Measurements from ENCODE around the gene DDC.

Gene DDC

DNA sequence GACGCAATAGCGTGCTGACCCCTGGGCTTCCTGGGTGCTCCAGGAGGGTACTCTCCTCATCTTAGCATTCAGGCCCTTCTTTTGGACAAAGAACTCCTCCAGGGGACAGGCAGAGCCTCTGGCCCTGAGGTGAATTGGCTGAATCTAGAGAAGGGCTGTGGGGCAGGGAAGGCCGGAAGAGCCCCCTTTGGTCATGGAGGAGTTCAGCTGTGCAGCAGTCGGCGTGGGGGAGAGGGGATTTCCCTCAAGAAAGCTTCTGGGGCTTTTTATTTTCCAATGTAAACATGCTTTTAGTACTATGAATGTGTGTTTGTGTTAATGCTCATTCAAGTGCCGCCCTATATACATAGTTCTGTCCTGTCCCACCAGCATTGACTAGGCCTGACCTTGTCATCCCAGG lies 153.9 kb downstream of the DDC start:
- TF ChIP-seq EP300 (IDR thresholded peaks at IDR 0.05; ENCODE audit: borderline replicate concordance) (no peak), ZBTB7A (IDR thresholded peaks at IDR 0.05; ENCODE audit: low read depth) (no peak), CEBPB (IDR thresholded peaks at IDR 0.05) (no peak), CREB1 (IDR thresholded peaks at IDR 0.05; ENCODE audit: low read depth) (no peak), TEAD4 (IDR thresholded peaks at IDR 0.05) (no peak), RAD21 (IDR thresholded peaks at IDR 0.05; ENCODE audit: low read depth) (no peak), TCF12 (IDR thresholded peaks at IDR 0.05; ENCODE audit: low read depth) (no peak)
- TF ChIP-seq, protein P1, sequence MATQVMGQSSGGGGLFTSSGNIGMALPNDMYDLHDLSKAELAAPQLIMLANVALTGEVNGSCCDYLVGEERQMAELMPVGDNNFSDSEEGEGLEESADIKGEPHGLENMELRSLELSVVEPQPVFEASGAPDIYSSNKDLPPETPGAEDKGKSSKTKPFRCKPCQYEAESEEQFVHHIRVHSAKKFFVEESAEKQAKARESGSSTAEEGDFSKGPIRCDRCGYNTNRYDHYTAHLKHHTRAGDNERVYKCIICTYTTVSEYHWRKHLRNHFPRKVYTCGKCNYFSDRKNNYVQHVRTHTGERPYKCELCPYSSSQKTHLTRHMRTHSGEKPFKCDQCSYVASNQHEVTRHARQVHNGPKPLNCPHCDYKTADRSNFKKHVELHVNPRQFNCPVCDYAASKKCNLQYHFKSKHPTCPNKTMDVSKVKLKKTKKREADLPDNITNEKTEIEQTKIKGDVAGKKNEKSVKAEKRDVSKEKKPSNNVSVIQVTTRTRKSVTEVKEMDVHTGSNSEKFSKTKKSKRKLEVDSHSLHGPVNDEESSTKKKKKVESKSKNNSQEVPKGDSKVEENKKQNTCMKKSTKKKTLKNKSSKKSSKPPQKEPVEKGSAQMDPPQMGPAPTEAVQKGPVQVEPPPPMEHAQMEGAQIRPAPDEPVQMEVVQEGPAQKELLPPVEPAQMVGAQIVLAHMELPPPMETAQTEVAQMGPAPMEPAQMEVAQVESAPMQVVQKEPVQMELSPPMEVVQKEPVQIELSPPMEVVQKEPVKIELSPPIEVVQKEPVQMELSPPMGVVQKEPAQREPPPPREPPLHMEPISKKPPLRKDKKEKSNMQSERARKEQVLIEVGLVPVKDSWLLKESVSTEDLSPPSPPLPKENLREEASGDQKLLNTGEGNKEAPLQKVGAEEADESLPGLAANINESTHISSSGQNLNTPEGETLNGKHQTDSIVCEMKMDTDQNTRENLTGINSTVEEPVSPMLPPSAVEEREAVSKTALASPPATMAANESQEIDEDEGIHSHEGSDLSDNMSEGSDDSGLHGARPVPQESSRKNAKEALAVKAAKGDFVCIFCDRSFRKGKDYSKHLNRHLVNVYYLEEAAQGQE (IDR thresholded peaks at IDR 0.05; ENCODE audit: low read depth), result no peak
- TF ChIP-seq, protein P2, sequence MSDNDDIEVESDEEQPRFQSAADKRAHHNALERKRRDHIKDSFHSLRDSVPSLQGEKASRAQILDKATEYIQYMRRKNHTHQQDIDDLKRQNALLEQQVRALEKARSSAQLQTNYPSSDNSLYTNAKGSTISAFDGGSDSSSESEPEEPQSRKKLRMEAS (IDR thresholded peaks at IDR 0.05), result no peak
- TF ChIP-seq, protein P3, sequence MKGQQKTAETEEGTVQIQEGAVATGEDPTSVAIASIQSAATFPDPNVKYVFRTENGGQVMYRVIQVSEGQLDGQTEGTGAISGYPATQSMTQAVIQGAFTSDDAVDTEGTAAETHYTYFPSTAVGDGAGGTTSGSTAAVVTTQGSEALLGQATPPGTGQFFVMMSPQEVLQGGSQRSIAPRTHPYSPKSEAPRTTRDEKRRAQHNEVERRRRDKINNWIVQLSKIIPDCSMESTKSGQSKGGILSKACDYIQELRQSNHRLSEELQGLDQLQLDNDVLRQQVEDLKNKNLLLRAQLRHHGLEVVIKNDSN (IDR thresholded peaks at IDR 0.05), result no peak

DNA sequence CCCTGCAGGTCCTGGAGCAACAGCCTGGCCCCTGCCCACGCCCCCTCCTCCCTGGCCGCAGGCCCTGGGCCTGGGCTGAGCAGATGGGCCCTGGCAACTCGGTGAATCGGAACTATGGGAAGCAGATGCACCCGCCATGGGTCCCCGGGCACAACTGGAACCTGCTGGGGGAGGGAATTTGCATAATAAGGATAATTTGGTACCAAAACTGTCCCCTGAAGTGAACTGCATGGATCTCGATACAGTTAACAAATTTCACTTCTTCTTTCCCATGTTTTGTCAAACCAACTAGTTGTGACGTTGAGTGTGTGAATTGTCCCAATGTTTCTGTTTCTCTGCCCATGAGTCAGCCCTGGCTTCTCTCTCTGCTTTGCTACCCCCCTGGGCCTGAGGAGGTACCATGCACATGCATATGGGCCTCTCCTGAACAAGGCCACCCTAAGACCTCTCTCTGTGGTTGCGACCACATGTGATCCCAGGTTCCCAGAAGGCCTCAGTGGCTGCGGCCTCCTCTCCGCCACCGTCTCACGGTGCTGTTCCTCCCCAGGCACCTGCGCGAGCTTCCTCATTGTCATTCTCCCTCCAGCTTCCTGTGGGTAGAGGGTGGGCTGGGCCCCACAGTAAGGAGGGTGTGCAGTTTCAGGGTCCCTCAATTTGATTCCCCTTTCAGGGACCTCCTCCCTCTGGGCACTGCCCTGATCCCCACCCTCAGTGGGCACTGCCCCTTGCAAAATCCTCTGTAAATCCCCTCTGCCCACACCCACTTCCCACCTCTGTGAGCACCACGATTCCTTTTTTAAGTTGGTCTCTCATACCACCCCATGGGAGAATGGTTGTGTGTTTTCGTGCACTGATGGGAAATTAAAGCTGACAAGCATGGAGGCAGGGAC lies 155.1 kb downstream of the DDC start:
- TF ChIP-seq TCF12 (IDR thresholded peaks at IDR 0.05; ENCODE audit: low read depth), result no peak
- TF ChIP-seq EP300 (IDR thresholded peaks at IDR 0.05; ENCODE audit: borderline replicate concordance), result no peak
